Measurements from ENCODE around the gene MMP15.
"Not testable (repeated sequence)": the region's sequence is repeated elsewhere in the genome, so short reads cannot be mapped to it uniquely, and the experiment has no call there.

The MMP15 gene

DNA sequence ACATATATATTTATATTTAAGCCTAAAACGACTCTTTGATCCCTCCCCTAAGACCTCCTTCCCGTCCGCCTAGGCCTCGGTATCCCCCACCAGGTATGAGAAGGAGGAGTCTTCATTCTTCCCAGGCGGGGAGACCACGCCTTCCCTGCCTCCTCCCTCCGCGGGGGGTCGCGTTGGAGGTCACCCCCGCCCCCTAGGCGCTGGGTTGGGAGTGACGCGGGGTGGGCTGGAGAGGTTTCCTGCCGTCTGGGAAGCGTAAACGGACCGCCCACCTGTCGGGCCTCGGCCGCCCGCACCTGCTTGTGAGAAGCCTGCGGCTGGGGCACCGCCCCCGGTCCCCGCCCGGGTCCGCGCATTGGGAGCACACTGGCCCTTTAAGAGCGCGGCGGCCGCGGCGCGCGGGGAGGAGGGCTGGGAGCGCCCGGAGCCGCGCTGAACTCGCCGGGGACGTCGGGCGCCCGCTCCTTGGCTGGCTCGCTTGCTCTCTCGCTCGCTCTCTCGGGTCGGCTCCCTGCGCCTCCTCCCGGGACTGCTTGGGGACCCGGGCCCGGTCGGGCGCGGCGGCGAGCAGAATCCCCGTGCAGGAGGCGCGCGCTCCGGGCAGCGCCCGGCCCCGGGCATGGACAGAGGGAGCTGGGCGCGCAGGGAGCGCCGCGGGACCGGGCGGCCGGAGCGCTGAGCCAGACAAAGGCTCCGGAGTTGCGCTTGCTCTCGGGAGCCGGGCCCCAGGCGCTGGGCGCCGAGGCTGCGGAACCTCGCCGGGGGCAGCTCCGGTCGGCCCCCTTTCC lies at the start of gene MMP15:
Gene MMP15, plus strand, starts transcription at position 404 of the 788 bp plus-strand sequence. CDS start 597 bp downstream, outside the sequence.
- peak; percentile 48 for DNase-seq (ENCODE audit: low spot score)

GRCh38 chr16:57976331-57976796 lies 49.2 kb upstream of the MMP15 start:
- peak; percentile 64 for DNase-seq (ENCODE audit: low spot score)

DNA sequence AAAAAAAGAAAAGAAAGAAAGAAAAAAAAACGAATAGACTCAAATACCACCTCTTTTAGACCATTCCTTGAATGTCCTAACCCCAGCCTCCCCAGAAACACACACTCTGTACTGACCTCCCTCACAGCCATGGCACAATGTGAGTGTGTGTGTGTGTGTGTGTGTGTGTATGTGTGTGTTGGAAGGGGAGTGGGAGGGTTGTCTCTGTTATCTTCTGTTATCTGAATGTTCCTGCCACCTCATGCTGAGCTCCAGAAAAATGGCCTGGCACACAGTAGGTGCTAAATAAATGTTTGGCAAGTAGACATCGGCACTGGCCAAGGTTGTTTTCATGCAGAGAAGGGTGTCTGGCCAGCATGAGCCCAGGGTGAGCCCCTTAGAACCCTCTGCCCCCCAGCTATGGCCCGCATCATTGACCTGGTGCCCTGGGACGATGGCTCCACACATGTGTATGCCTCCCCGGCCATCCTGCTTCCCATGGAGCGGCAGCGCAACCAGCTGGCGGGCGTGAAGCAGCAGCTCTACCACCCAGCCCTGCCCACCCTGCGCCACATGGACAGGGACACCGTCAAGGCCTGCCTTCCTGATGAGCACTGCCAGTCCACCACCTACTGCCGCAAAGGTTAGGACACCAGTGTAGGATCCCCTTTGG lies 48.0 kb upstream of the MMP15 start:
- no peak for DNase-seq (ENCODE audit: low spot score)

- not testable (repeated sequence) for DNase-seq (ENCODE audit: low spot score)
Observed at GRCh38 chr16:57978070-57978465, 47.5 kb upstream of the MMP15 start.

- DNase-seq (ENCODE audit: low spot score), result no peak
Observed at GRCh38 chr16:57979006-57979585, 46.5 kb upstream of the MMP15 start.

GRCh38 chr16:57981636-57982035 lies 43.9 kb upstream of the MMP15 start:
- no peak for DNase-seq (ENCODE audit: low spot score)

GRCh38 chr16:57982385-57982784 lies 43.2 kb upstream of the MMP15 start:
- no peak for DNase-seq (ENCODE audit: low spot score)

- DNase-seq (ENCODE audit: low spot score), result no peak
Observed at GRCh38 chr16:57984443-57985203, 40.9 kb upstream of the MMP15 start.

GRCh38 chr16:57985204-57986181 lies 40.1 kb upstream of the MMP15 start:
- DNase-seq (ENCODE audit: low spot score), result no peak

- no peak for DNase-seq (ENCODE audit: low spot score)
Observed at GRCh38 chr16:57986196-57986595, 39.4 kb upstream of the MMP15 start.

GRCh38 chr16:57987441-57988177 lies 37.9 kb upstream of the MMP15 start:
- DNase-seq (ENCODE audit: low spot score), result no peak

DNA sequence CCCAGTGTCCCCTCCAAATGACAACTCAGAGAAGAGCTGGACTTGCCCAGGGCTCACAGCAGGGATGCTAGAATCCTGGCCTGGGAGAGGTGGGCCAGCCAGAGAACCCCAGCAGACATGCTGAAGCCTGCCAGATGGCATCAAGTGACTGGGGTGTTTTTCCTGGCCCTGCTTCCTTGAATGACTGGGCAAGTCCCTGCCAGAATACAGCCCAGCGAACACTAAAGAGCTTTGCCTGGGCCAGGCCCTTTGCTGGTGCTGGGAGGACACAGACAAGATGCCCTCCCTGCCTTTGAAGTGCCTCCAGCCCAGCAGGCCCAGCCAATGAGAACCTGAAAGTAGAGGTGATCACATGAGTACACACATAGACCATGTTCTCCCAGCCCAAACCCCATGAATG lies 36.6 kb upstream of the MMP15 start:
- DNase-seq (ENCODE audit: low spot score), result peak; percentile 20

DNA sequence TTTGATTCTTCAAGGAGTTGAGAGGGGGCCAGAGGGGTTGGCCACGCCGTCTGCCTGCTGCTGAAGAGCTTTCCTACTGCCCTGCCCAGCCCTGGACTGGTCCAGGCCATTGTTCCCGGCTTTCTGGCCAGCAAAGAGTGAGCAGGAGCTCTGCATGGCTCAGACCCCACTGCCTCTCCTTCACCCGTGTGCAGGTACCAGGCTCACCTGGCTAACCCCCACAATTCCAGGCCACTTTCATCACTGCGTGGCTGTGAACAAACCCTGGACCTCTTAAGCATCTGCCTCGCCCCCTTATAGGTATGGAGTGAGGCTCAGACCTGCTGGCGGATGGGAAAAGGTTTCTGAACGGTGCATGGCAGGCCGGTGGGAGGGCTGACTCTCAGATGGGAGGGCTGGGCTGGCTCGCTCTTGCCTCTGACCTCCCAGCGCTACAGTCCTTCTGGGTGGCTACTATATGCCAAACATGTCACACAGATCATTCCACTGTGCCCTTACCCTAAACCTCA lies 33.9 kb upstream of the MMP15 start:
- no peak for DNase-seq (ENCODE audit: low spot score)

- DNase-seq (ENCODE audit: low spot score), result no peak
Observed at GRCh38 chr16:57992084-57992483, 33.5 kb upstream of the MMP15 start.

DNA sequence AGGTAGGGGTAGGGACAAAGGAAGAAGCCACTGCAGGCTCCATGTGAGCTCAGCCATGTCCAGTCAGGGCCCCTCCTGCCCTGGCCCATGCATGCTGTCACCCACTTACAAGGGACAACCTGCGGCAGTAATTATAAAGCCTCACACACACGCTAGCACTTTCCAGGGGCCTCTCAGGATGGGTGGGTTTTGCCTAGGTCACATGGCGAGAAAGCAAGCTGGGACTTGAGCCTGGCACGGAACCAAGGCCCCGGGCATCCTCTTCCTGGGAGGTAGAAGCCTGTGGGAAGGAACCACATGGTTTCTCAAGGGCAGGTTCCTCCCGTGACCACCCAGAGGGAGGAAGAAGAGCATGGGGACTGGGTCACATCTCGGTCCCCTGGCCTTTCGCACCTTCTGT lies 32.1 kb upstream of the MMP15 start:
- no peak for DNase-seq (ENCODE audit: low spot score)

DNA sequence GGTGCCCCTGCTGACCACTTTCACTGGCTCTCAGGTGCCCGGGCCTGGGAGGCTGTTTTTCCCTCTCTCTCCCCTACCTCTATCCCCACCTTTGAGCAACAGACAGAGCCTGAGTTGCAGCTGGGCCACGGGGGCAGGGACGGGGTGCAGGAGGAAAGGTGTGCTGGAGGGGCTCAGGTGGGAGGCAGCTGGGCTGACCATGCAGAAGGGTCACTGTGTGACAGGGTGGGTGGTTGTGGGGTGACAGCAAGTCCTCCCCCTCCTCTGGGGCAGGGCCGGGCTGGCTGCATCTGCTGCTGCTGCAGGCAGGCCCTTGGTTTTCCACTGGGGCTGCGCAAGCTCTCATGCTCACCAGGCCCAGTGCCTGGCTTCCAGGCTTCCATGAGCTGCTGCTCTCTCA lies 31.7 kb upstream of the MMP15 start:
- no peak for DNase-seq (ENCODE audit: low spot score)

- no peak for DNase-seq (ENCODE audit: low spot score)
Observed at GRCh38 chr16:57994361-57994760, 31.2 kb upstream of the MMP15 start.

DNA sequence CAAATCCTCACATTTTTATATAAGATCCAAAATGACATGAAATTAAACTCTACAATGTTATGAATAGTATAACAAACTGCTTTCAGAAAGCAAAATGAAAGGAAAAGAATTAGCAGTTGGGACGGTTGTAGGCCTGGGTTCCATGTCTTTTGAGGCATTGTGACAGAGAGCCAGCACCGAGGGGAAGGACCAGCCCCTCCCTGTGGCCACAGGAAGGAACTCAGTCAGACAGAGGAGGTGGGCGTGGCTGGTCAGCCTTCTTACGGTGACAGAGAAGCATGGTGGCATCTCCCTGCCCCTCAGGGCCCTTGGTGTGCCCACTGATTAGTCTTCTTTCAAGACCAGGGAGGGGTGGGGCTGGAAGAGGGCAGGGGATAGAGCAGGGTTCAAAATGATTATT lies 30.8 kb upstream of the MMP15 start:
- DNase-seq (ENCODE audit: low spot score), result no peak

DNA sequence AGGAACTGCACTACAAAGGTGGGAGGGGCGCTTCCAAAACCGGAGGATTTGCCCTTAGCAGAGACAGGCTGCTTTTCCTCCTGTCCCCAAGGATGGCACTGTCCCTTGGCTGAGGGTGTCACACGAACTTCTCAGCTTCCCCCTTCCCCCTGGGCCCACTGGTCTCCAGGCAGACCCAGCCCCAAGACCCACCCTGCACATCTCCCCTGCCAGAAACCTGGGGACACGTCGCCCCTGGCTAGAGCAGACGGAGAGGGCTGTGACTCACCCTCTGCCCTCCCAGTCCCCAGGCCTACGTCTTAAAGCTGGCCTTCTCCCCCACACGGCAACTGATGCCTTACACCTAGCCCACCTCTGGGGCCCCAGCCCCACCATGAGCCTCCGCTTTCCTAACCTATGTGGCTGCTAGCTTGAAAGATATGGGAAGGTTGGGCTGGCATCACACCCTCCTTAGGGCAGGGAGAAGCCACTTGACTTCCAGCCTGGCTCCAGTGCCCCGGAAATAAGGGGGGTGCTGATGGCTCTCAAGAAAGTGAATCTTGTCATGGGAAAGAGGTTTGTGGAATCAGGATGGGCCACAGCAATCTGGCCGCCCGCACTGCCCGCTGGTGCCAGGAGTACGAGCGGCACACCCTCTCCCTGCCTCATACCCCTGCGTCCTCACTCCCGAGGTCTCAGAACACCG lies 29.7 kb upstream of the MMP15 start:
- no peak for DNase-seq (ENCODE audit: low spot score)

Measured in putamen (tissue), 1 donor.